Heart right ventricle (tissue), 16 donors: Measurements from ENCODE around the gene BHLHA9. TPM values are rescaled to one million over a fixed set of nuclear protein-coding genes. Genes with fewer than 3 reads are reported as not detected.

Experiments
- ATAC-seq, 8 donors: fragments of 200-7000 bp; cut with Tn5 transposase; one replicate each; pipeline ENCODE4 v1.9.1; 2020; ENCODE audit warnings: mild to moderate bottlenecking in 8 of 8, moderate library complexity in 8 of 8, moderate number of reproducible peaks in 1 of 8
- DNase-seq, 2 donors: peaks; one replicate each; pipeline ENCODE4 v3.0.0-alpha.2; 2020
- H3K27ac ChIP-seq, 10 donors: fragments of 200-600 bp; sonication (generic) in 2 of 10; one replicate each; pipeline versions ENCODE4 v1.5.0 to v1.8.0; 2020 to 2022; ENCODE audit warnings: mild to moderate bottlenecking in 3 of 10
- H3K27me3 ChIP-seq, 7 donors: fragments of 200-600 bp; one replicate each; pipeline ENCODE4 v1.8.0; 2021 to 2022; ENCODE audit warnings: mild to moderate bottlenecking in 2 of 7
- H3K36me3 ChIP-seq, 9 donors: fragments of 200-600 bp; sonication (generic) in 1 of 9; one replicate each; pipeline versions ENCODE4 v1.5.0 to v1.8.0; 2020 to 2022; ENCODE audit warnings: mild to moderate bottlenecking in 2 of 9
- H3K4me1 ChIP-seq, 9 donors: fragments of 200-600 bp; sonication (generic) in 1 of 9; one replicate each; pipeline versions ENCODE4 v1.5.0 to v1.8.0; 2020 to 2022; ENCODE audit warnings: mild to moderate bottlenecking in 4 of 9
- H3K4me3 ChIP-seq, 10 donors: fragments of 200-600 bp; sonication (generic) in 2 of 10; one replicate each; pipeline versions ENCODE4 v1.5.0 to v1.8.0; 2020 to 2022; ENCODE audit warnings: mild to moderate bottlenecking in 7 of 10, moderate library complexity in 2 of 10
- H3K9me3 ChIP-seq, 11 donors: fragments of 200-600 bp in 10 of 11; sonication (generic) in 2 of 11; one replicate each; pipeline versions ENCODE4 v1.5.0 to v1.8.0; 2013 to 2022; ENCODE audit warnings: mild to moderate bottlenecking in 2 of 11, control low read depth in 1 of 11, moderate library complexity in 1 of 11
- CTCF ChIP-seq, 9 donors: fragments of 200-600 bp; sonication (generic) in 2 of 9; IDR thresholded peaks; one replicate each; pipeline versions ENCODE4 v1.5.0 to v1.8.0; 2021 to 2022; ENCODE audit warnings: antibody characterized with exemption in 9 of 9, mild to moderate bottlenecking in 5 of 9, moderate library complexity in 1 of 9
- WGBS, 2 donors: extraction: QIAGEN DNeasy Blood & Tissue Kit; methylation state at CpG; one replicate each; pipeline ENCODE4 v1.1.7; 2013; ENCODE audit warnings: inconsistent platforms in 1 of 2; 5-methylcytosine and 5-hydroxymethylcytosine counted together
- intact Hi-C, 10 donors: fragments of 100-400 bp; cut with DNase I; formaldehyde crosslinking; loops; one replicate each; pipeline versions ENCODE4 v1.11.1 to v1.14.2; 2022
- long read RNA-seq, 3 donors: library from polyadenylated mRNA; unstranded; transcript quantifications; one replicate each; pipeline ENCODE4 v2.0.0, GENCODE V29; 2020 to 2021
- polyA plus RNA-seq, 2 donors: library from polyadenylated mRNA; stranded (reverse); fragments of 200-250 nt; gene quantifications; one replicate each; pipeline ENCODE4 v1.2.3, GENCODE V29; 2013
- total RNA-seq, 10 donors: library from RNA; stranded (reverse); fragmentation: NEBNext Ultra II Directional in 3 of 10; extraction: Animal tissue kit (Norgen Biotek cat#: 25700) in 3 of 10; gene quantifications; one replicate each; pipeline versions ENCODE4 v1.2.1 to v1.2.4, GENCODE V29; 2021 to 2023
- donor health status: Arrhythmogenic right ventricular cardiomyopathy.
- donor health status: ischemic (EF 13 %, LVEDD 7.1; RV severe dilation, severe dysfunction).
- donor health status: healthy with polysubstance abuse.
- donor health status: DM: no; HTN: yes; CAD: no.
- donor health status: DM: no; HTN: no; CAD: no.
- donor health status: ischemic (EF 25% LVEDD 6.9; RV normal size, moderate dysfunction).
- donor health status: ischemic (EF 25% LVEDD 5.7; RV mildly dilated, moderate dysfunction).
- donor health status: healthy.
- donor health status: DM: yes; HTN: yes; CAD: no.
- donor health status: Ischemic cardiomyopathy.
- donor health status: ischemic (EF 35%, LVEDD 5.7; RV mildly dilated, moderate dysfunction).
- donor health status: nonischemic (EF 11% LVEDD 7.7; RV severe dilation, severe dysfunction).
- donor health status: DM: yes; HTN: yes; CAD: no.
- donor health status: PGD.
- donor health status: ischemic (EF 29% LVEDD 5.4; RV normal size, mild dysfunction).
- donor health status: nonischemic (EF 23%, LVEDD 6.1; RV moderate dilation, normal function).

BHLHA9 gene
- total RNA-seq (under 1 TPM in 2 of 10 donors, not detected in 8; 0.30 to 0.37 TPM), polyA plus RNA-seq (not detected)
- long read RNA-seq, donor 1: 0 reads
- long read RNA-seq, donor 2, partial matches to known transcripts: 0 of 1 reads
- long read RNA-seq, donor 2, other reads (novel, unspliced or antisense): 0 of 1 reads
- long read RNA-seq, donor 3: 0 reads

- TF ChIP-seq CTCF (IDR thresholded peaks at IDR 0.05): no peak
- H3K27me3 ChIP-seq: peaks cover 11 to 59% (median 37%) of the 10 kb centered on the region in 7 donors
- H3K9me3 ChIP-seq: no peaks in the 10 kb centered on the region
- WGBS, 2 donors: 10 to 12% methylated on average over 78 to 90 of the region's 93 CpGs
- no peak for ATAC-seq
- no peak for DNase-seq
- H3K4me1 ChIP-seq: peaks cover 0 to 26% (median 12%) of the 10 kb centered on the region in 9 donors
- intact Hi-C loops: loop anchor here in 5 of 10 donors (5.0 to 10.0 kb wide), 4 partner anchors 62 to 294 kb away; partner anchors contain the start of genes INPP5K (in 2 of the 5) and PITPNA (in 1 of the 5)
- H3K36me3 ChIP-seq: no peaks in the 10 kb centered on the region
- H3K27ac ChIP-seq: no peak within 1 kb of the TSS
- H3K4me3 ChIP-seq: no peak within 1 kb of the TSS
Observed at GRCh38 chr17:1270210-1271029, at the start of gene BHLHA9. BHLHA9 (plus strand) TSS chr17:1270444; CDS start chr17:1270564, 120 bp downstream.

GRCh38 chr17:1221209-1221608, 49.0 kb upstream of the BHLHA9 start:
- TF ChIP-seq CTCF (IDR thresholded peaks at IDR 0.05): no peak
- no peak overlapping the region for H3K27ac ChIP-seq
- intact Hi-C loops: no loop called here
- ATAC-seq (no peak), DNase-seq (no peak)
- no peak overlapping the region for H3K4me3 ChIP-seq
- no peaks in the 10 kb centered on the region for H3K4me1 ChIP-seq
- peaks cover 0 to 4% (median 0%) of the 10 kb centered on the region in 11 donors for H3K9me3 ChIP-seq
- peaks cover 0 to 6% (median 0%) of the 10 kb centered on the region in 7 donors for H3K27me3 ChIP-seq
- WGBS, 2 donors: 87 to 89% methylated on average over 7 of the region's 7 CpGs
- no peaks in the 10 kb centered on the region for H3K36me3 ChIP-seq

DNA sequence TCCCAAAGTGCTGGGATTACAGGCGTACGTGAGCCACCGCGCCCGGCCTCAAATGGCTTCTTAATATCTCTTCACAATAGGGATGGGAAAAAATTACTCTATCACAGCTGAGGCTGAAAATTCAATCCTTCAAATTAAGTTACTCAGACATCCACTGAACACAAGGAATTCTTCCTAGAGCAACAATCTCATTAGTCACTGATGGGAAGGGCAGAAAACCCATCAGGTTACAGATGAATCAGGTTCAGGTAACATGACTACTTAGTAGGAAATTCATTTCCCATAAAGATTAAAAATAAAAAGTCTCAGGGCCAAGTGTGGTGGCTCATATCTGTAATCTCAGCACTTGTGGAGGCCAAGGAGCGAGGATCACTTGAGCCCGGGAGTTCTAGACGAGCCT, 47.9 kb upstream of the BHLHA9 start:
- ATAC-seq (no peak), DNase-seq (no peak)
- H3K4me3 ChIP-seq: no peak overlapping the region
- H3K4me1 ChIP-seq: peaks cover 0 to 4% (median 0%) of the 10 kb centered on the region in 9 donors
- intact Hi-C loops: no loop called here
- no peak for TF ChIP-seq CTCF (IDR thresholded peaks at IDR 0.05)
- peaks cover 0 to 4% (median 0%) of the 10 kb centered on the region in 11 donors for H3K9me3 ChIP-seq
- H3K27me3 ChIP-seq: peaks cover 0 to 6% (median 4%) of the 10 kb centered on the region in 7 donors
- 95% methylated on average over 8 of the region's 8 CpGs for WGBS, 2 donors
- no peak overlapping the region for H3K27ac ChIP-seq
- no peaks in the 10 kb centered on the region for H3K36me3 ChIP-seq

GRCh38 chr17:1223662-1224061, 46.6 kb upstream of the BHLHA9 start:
- no peak for TF ChIP-seq CTCF (IDR thresholded peaks at IDR 0.05)
- H3K27ac ChIP-seq: no peak overlapping the region
- WGBS, 2 donors: 72 to 76% methylated on average over 14 of the region's 14 CpGs
- intact Hi-C loops: no loop called here
- peaks cover 0 to 4% (median 0%) of the 10 kb centered on the region in 11 donors for H3K9me3 ChIP-seq
- H3K27me3 ChIP-seq: peaks cover 4 to 19% (median 17%) of the 10 kb centered on the region in 7 donors
- H3K36me3 ChIP-seq: no peaks in the 10 kb centered on the region
- no peak for DNase-seq
- no peak for ATAC-seq
- peaks cover 0 to 17% (median 8%) of the 10 kb centered on the region in 9 donors for H3K4me1 ChIP-seq
- H3K4me3 ChIP-seq: no peak overlapping the region
